Omental fat pad (tissue), 4 donors: ENCODE data around the gene UTF1. TPM values are rescaled to one million over a fixed set of nuclear protein-coding genes. Genes with fewer than 3 reads are reported as not detected.
"Not testable (repeated sequence)": the region's sequence is repeated elsewhere in the genome, so short reads cannot be mapped to it uniquely, and the experiment has no call there.

Experiments used
- ATAC-seq: fragments of 150-250 bp; one replicate; pipeline ENCODE4 v1.9.1; 2016; ENCODE audit warnings: mild to moderate bottlenecking, moderate library complexity; ENCODE audit not compliant: low FRiP score
- DNase-seq: peaks from one replicate; pipeline ENCODE4 v3.0.0-alpha.2; 2019; ENCODE audit warnings: low spot score
- CTCF ChIP-seq, 3 donors: fragments of 450-650 bp; IDR thresholded peaks; one replicate each; pipeline ENCODE4 v1.5.1; 2016 to 2017; ENCODE audit warnings: antibody characterized with exemption in 3 of 3, mild to moderate bottlenecking in 3 of 3, moderate library complexity in 2 of 3
- total RNA-seq, 4 donors: library from RNA; depleted of rRNA; stranded (reverse); fragments of >200 nt; gene quantifications; one replicate each; pipeline ENCODE4 v1.1.0, GENCODE V29; 2016

The UTF1 gene
- total RNA-seq, 4 donors from 2014 or later, result not detected

GRCh38 chr10:133260895-133261725 is 31.1 kb downstream of the UTF1 start:
- ATAC-seq, result peak; percentile 45

GRCh38 chr10:133261726-133262325 is 31.8 kb downstream of the UTF1 start:
- ATAC-seq (peak; percentile 71), DNase-seq (peak; percentile 67)
- TF ChIP-seq CTCF (IDR thresholded peaks at IDR 0.05), result no peak

More at GRCh38 chr10:133260895-133261725, 31.1 kb downstream of the UTF1 start:
- TF ChIP-seq CTCF (IDR thresholded peaks at IDR 0.05), result no peak
- DNase-seq, result no peak

DNA sequence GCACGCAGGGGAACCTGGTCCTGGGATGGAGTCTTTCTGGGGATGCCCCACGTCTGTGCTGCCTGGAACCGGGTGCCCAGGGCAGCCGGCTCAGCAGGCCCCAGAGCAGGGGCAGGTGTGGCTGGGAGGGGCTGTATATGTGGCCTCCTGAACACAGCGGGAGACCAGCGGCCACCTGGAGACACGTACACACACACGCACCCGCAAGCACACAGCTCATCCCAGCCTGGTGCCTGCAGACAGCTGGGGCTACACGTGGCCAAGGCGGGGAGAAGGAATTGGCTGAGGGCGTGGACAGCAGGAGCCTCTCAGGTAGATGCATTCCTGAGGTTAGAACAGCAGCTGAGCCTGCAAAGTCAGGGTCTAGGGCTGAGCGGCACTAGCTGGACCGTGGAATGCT is 32.7 kb downstream of the UTF1 start:
- no peak for TF ChIP-seq CTCF (IDR thresholded peaks at IDR 0.05)
- ATAC-seq (no peak), DNase-seq (no peak)

GRCh38 chr10:133263674-133264073 is 33.7 kb downstream of the UTF1 start:
- no peak for TF ChIP-seq CTCF (IDR thresholded peaks at IDR 0.05)
- ATAC-seq (no peak), DNase-seq (no peak)

- no peak for ATAC-seq
- TF ChIP-seq CTCF (IDR thresholded peaks at IDR 0.05), result no peak
Observed at GRCh38 chr10:133264461-133264860, 34.4 kb downstream of the UTF1 start.

GRCh38 chr10:133265052-133265451 is 35.0 kb downstream of the UTF1 start:
- DNase-seq, ATAC-seq: not testable (repeated sequence)

More at GRCh38 chr10:133264461-133264860, 34.4 kb downstream of the UTF1 start:
- DNase-seq, result no peak

DNA sequence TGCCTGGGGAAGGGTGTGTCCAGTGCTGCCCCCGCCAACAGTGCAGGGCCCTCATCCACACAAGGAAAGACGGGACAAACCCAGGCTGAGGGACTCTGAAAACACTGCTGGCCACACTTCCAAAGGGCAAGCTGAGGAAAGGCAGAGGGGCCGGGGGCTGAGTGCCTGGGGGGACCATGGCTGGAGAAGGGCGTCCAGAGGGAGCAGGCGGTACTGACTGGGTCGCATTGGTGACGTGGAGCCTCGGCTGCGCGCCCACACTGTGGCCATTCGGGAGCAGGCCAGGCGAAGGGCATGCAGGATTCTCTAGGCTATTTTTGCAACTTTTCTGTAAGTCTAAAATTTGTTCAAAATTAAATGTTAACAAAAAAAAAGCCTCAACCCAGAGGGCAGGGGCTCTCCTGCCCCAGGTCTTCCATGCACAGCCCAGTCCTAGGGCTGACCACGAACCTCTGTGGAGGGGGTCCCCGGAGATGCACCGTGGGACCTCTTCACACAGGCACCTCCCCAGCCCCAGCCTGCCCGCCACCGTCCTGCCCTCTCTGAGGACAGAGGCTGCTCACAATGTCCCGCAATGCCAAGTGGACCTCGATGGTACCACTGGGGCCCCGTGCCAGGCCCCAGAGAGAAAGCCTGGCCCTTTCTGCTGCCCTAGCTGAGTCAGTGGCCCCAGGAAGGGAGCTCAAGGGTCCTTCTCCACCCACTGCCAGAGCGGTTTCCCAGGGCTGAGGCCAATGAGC is 36.2 kb downstream of the UTF1 start:
- no peak for TF ChIP-seq CTCF (IDR thresholded peaks at IDR 0.05)
- no peak for ATAC-seq

More for the DNA sequence above, 36.2 kb downstream of the UTF1 start:
- no peak for DNase-seq
